ENCODE measurements around the gene MCM5.

The MCM5 gene

GRCh38 chr22:35473971-35474370, 74.0 kb downstream of the MCM5 start:
- H3K4me3 ChIP-seq (ENCODE audit: low read depth, low read length): no peak overlapping the region
- TF ChIP-seq CTCF (IDR thresholded peaks at IDR 0.05; ENCODE audit: borderline replicate concordance, insufficient read depth, low read depth, low read length): no peak

Data from GM12875 (cell line).